ENCODE data around the gene RAI1.

The RAI1 gene

GRCh38 chr17:17792551-17793377, 111.5 kb downstream of the RAI1 start:
- in situ Hi-C loops (cut with MboI; ENCODE audit: low sequenced_read_pairs), result no loop called here

GRCh38 chr17:17793378-17794214, 112.3 kb downstream of the RAI1 start:
- in situ Hi-C loops (cut with MboI; ENCODE audit: low sequenced_read_pairs), result no loop called here

GRCh38 chr17:17794382-17794781, 113.1 kb downstream of the RAI1 start:
- in situ Hi-C loops (cut with MboI; ENCODE audit: low sequenced_read_pairs), result no loop called here

DNA sequence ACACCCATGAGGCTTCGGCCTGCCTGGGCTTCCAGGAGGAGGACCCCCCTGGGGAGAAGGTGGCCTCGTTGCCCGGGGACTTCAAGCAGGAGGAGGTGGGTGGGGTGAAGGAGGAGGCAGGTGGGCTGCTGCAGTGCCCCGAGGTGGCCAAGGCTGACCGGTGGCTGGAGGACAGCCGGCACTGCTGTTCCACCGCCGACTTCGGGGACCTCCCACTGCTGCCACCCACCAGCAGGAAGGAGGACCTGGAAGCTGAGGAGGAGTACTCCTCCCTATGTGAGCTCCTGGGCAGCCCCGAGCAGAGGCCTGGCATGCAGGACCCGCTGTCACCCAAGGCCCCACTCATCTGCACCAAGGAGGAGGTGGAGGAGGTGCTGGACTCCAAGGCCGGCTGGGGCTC, 114.0 kb downstream of the RAI1 start:
- in situ Hi-C loops (cut with MboI; ENCODE audit: low sequenced_read_pairs), result no loop called here

DNA sequence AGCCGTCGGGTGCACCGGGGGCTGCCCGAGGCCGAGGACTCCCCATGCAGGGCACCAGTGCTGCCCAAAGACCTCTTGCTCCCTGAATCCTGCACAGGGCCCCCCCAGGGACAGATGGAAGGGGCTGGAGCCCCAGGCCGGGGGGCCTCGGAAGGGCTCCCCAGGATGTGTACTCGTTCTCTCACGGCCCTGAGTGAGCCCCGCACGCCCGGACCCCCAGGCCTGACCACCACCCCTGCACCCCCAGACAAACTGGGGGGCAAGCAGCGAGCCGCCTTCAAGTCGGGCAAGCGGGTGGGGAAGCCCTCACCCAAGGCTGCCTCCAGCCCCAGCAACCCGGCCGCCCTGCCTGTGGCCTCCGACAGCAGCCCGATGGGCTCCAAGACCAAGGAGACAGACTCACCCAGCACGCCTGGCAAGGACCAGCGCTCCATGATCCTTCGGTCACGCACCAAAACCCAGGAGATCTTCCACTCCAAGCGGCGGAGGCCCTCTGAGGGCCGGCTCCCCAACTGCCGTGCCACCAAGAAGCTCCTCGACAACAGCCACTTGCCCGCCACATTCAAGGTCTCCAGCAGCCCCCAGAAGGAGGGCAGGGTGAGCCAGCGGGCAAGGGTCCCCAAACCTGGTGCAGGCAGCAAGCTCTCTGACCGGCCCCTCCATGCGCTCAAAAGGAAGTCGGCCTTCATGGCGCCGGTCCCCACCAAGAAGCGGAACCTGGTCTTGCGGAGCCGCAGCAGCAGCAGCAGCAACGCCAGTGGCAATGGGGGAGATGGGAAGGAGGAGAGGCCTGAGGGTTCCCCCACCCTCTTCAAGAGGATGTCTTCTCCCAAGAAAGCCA, 114.9 kb downstream of the RAI1 start:
- in situ Hi-C loops (cut with MboI; ENCODE audit: low sequenced_read_pairs), result no loop called here

GRCh38 chr17:17796787-17797061, 115.5 kb downstream of the RAI1 start:
- in situ Hi-C loops (cut with MboI; ENCODE audit: low sequenced_read_pairs), result no loop called here

GRCh38 chr17:17797119-17797809, 116.0 kb downstream of the RAI1 start:
- in situ Hi-C loops (cut with MboI; ENCODE audit: low sequenced_read_pairs), result no loop called here

DNA sequence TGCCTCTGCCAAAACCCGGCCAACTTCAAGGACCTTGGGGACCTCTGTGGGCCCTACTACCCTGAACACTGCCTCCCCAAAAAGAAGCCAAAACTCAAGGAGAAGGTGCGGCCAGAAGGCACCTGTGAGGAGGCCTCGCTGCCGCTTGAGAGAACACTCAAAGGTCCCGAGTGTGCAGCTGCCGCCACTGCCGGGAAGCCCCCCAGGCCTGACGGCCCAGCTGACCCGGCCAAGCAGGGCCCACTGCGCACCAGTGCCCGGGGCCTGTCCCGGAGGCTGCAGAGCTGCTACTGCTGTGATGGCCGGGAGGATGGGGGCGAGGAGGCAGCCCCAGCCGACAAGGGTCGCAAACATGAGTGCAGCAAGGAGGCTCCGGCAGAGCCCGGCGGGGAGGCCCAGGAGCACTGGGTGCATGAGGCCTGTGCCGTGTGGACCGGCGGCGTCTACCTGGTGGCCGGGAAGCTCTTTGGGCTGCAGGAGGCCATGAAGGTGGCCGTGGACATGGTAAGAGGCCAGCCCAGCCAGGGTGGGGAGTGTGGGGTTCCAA, 116.8 kb downstream of the RAI1 start:
- in situ Hi-C loops (cut with MboI; ENCODE audit: low sequenced_read_pairs), result no loop called here

DNA sequence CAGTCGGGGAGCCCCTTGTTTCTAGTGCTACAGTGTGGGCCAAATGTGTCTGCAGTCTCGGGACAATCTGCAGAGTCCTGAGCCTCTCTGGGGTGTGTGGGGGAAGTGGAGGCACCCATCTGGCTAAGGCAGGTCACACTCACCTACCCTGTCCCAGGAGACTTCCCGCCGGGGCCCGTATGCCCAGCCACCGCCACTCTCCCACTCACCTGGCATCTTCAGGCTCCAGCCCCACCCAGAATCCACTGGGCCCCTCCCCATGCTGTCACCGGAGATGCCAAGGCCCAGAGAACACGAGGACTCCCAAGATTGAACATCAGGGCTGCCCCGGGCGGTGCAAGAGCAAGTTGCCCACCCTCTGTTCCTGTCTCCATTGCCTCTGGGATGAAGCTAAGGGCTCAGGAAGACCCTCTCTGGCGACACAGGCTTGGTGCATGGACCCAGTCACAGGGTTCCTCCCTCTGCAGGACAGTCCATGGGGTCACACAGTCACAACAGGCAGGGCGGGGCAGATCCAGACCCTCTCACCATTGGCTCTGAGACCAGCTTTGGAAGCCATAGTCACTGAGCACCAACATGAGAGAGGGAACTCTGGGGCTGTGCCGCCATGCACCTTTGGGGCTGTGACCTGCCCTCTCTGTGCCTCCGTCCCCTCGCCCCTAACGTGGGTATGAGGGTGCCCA, 117.5 kb downstream of the RAI1 start:
- in situ Hi-C loops (cut with MboI; ENCODE audit: low sequenced_read_pairs), result no loop called here

DNA sequence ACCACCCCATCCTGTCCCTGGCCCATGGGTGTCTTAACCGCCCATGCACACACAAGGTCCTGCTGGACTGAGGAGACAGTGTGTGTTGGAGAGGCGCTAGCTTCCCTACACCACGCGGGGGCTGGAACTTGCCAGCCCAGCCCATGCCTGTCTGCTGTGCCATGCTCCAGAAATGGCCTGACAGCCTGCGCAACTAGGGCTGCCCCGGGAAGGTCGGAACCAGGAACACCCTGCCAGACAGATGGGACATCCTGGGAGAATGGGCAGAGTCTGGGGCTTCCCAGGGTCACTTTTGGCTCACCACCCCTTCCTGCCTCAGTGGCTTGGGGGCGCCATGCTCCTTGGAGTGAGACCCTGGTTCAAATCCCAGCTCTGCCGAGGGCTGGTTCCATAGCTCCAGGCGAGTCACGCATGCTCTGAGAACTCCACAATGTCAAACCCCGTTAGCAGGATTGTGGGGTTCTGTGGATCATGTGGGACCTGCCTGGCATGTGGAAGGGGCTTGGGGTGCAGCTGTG, 119.3 kb downstream of the RAI1 start:
- in situ Hi-C loops (cut with MboI; ENCODE audit: low sequenced_read_pairs), result loop anchor here (25.0 kb wide), 1 partner anchor 113 kb away; the partner anchor contains the start of gene RAI1

- in situ Hi-C loops (cut with MboI; ENCODE audit: low sequenced_read_pairs), result loop anchor here (25.0 kb wide), 1 partner anchor 115 kb away; the partner anchor contains the start of gene RAI1
Observed at GRCh38 chr17:17801800-17802481, 120.7 kb downstream of the RAI1 start.

GRCh38 chr17:17804007-17804406, 122.7 kb downstream of the RAI1 start:
- in situ Hi-C loops (cut with MboI; ENCODE audit: low sequenced_read_pairs), result loop anchor here (25.0 kb wide), 1 partner anchor 117 kb away; the partner anchor contains the start of gene RAI1

GRCh38 chr17:17805575-17805974, 124.3 kb downstream of the RAI1 start:
- in situ Hi-C loops (cut with MboI; ENCODE audit: low sequenced_read_pairs), result loop anchor here (25.0 kb wide), 1 partner anchor 118 kb away; the partner anchor contains the start of gene RAI1

GRCh38 chr17:17806035-17806434, 124.8 kb downstream of the RAI1 start:
- in situ Hi-C loops (cut with MboI; ENCODE audit: low sequenced_read_pairs), result loop anchor here (25.0 kb wide), 1 partner anchor 119 kb away; the partner anchor contains the start of gene RAI1

DNA sequence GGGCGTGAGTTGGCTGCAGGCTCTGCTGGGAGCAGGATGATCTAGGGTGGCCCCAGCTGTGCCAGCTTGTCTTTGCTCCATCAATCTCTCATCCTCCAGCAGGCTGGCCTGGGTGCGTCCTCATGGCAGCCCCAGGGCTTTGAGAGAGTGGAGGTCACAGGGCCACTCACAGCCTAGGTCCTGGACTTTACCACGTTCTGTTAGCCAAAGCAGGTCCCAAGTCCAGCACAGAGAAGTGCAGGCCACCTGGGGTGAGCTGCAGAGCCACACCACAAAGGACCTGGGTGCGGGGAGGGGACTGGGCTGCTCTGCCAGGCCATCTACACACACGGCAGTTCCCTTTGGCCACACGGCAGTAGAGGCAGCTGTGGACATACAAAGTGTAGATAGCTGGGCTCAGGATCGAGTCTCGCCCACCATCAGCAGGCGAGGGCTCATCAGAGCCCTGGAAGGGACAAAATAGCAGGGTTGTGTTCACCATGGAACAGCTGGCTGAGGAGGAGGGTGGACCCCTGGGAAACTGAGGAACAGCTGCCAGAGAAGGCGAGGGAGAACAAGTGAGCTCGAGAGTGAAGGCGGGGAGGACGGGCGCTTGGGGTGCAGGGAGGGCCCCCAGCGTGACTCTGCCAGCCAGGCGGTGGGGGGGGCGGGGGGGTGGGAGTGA, 125.5 kb downstream of the RAI1 start:
- in situ Hi-C loops (cut with MboI; ENCODE audit: low sequenced_read_pairs), result loop anchor here (25.0 kb wide), 1 partner anchor 119 kb away; the partner anchor contains the start of gene RAI1

- in situ Hi-C loops (cut with MboI; ENCODE audit: low sequenced_read_pairs), result loop anchor here (25.0 kb wide), 1 partner anchor 120 kb away; the partner anchor contains the start of gene RAI1
Observed at GRCh38 chr17:17807440-17807839, 126.2 kb downstream of the RAI1 start.

DNA sequence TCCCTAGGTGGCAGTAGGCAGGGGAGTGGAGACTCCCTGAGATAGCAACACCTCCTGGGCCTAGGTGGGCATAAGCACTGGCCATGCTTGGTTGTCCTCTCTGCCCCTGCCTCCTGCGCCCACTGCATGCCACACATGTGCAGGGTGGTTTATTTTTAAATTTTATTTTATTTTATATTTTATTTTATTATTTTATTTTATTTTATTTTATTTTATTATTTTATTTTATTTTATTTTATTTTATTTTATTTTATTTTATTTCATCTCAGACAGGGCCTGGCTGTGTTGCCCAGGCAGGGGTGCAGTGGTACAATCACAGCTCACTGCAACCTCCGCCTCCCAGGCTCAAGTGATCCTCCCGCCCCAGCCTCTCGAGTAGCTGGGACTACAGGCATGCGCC, 126.9 kb downstream of the RAI1 start:
- in situ Hi-C loops (cut with MboI; ENCODE audit: low sequenced_read_pairs), result loop anchor here (25.0 kb wide), 1 partner anchor 121 kb away; the partner anchor contains the start of gene RAI1
